Small intestine (tissue), 7 donors: ENCODE measurements around the gene IGLON5. TPM values are rescaled to one million over a fixed set of nuclear protein-coding genes. Genes with fewer than 3 reads are reported as not detected.

Experiments
- DNase-seq, 2 donors: peaks; one replicate each; pipeline versions ENCODE4 v3.0.0 to v3.0.0-alpha.2; 2013
- FAIRE-seq: peaks from 2 replicates; lab custom pipeline; 2012; peaks lifted over from hg19 to GRCh38; lab: Jason Lieb, UNC
- H3K27ac ChIP-seq, 3 donors: one replicate each; pipeline ENCODE4 v1.5.1; 2013; ENCODE audit warnings: low read length in 2 of 3, mild to moderate bottlenecking in 2 of 3, control low read depth in 1 of 3, inconsistent platforms in 1 of 3, low read depth in 1 of 3, moderate library complexity in 1 of 3
- H3K27me3 ChIP-seq, 3 donors: one replicate each; pipeline ENCODE4 v1.6.1; 2013; ENCODE audit warnings: low read length in 3 of 3, inconsistent platforms in 1 of 3; ENCODE audit not compliant: control insufficient read depth in 3 of 3, insufficient read depth in 3 of 3
- H3K36me3 ChIP-seq, 3 donors: one replicate each; pipeline ENCODE4 v1.6.1; 2013; ENCODE audit warnings: low read length in 3 of 3, inconsistent platforms in 1 of 3, low read depth in 1 of 3, mild to moderate bottlenecking in 1 of 3, moderate library complexity in 1 of 3; ENCODE audit not compliant: control insufficient read depth in 3 of 3, insufficient read depth in 2 of 3
- H3K4me1 ChIP-seq, 3 donors: one replicate each; pipeline ENCODE4 v1.6.1; 2013; ENCODE audit warnings: low read length in 2 of 3, inconsistent platforms in 1 of 3, low read depth in 1 of 3, mild to moderate bottlenecking in 1 of 3, moderate library complexity in 1 of 3; ENCODE audit not compliant: control insufficient read depth in 3 of 3, insufficient read depth in 2 of 3
- H3K4me3 ChIP-seq, 3 donors: one replicate each; pipeline ENCODE4 v1.5.1; 2013; ENCODE audit warnings: low read length in 3 of 3, control low read depth in 1 of 3, inconsistent platforms in 1 of 3, low read depth in 1 of 3, mild to moderate bottlenecking in 1 of 3, moderate library complexity in 1 of 3
- H3K9me3 ChIP-seq, 2 donors: one replicate each; pipeline ENCODE4 v1.6.1; 2013; ENCODE audit warnings: low read depth in 1 of 2, low read length in 1 of 2; ENCODE audit not compliant: control insufficient read depth in 2 of 2, insufficient read depth in 1 of 2
- WGBS, 3 donors: extraction: QIAGEN DNeasy Blood & Tissue Kit; methylation state at CpG; one replicate each; pipeline ENCODE4 v1.1.7; 2013; 5-methylcytosine and 5-hydroxymethylcytosine counted together
- polyA plus RNA-seq, 4 donors: library from polyadenylated mRNA; stranded (reverse) in 3 of 4; unstranded in 1 of 4; fragments of 200-250 nt in 3 of 4; fragments of 120-200 nt in 1 of 4; gene quantifications; one replicate each; pipeline versions ENCODE4 v1.2.1 to v1.2.3, GENCODE V29; 2013
- donor health status: healthy with polysubstance abuse.
- donor health status: control.
- donor health status: control.
- donor health status: Bipolar disorder and iron deficiency.
- donor health status: healthy.

IGLON5 gene
- polyA plus RNA-seq, 4 donors = 1.1 to 1.3 TPM; not detected in 2

GRCh38 chr19:51338563-51339312 is 27.3 kb downstream of the IGLON5 start:
- peaks cover 0 to 6% (median 5%) of the 10 kb centered on the region in 3 donors for H3K4me1 ChIP-seq
- peaks cover 0 to 3% (median 0%) of the 10 kb centered on the region in 3 donors for H3K27me3 ChIP-seq
- 2 to 4% (median 4%) methylated on average over 29 to 43 of the region's 43 CpGs for WGBS, 3 donors
- peak overlapping the region; percentile 52 to 71 (median 55) for H3K4me3 ChIP-seq
- DNase-seq = peak; percentile 86 to 95
- H3K36me3 ChIP-seq = peaks cover 0 to under 1% (median 0%) of the 10 kb centered on the region in 3 donors
- H3K9me3 ChIP-seq = no peaks in the 10 kb centered on the region
- no peak for FAIRE-seq
- peak overlapping the region; percentile 71 to 73 (median 73) for H3K27ac ChIP-seq

GRCh38 chr19:51339313-51339686 is 27.9 kb downstream of the IGLON5 start:
- Histone ChIP-seq H3K27me3 (peaks cover 0 to 3% (median 0%) of the 10 kb centered on the region in 3 donors), H3K4me1 (peaks cover 0 to 6% (median 5%) of the 10 kb centered on the region in 3 donors), H3K9me3 (no peaks in the 10 kb centered on the region), H3K4me3 (peak overlapping the region; percentile 52 to 71 (median 55)), H3K27ac (peak overlapping the region; percentile 71 to 73 (median 73)), H3K36me3 (peaks cover 0 to 5% (median 0%) of the 10 kb centered on the region in 3 donors)
- FAIRE-seq (no peak), DNase-seq (no peak)
- 0 to 2% (median 0%) methylated on average over 10 of the region's 10 CpGs for WGBS, 3 donors

GRCh38 chr19:51339687-51340656 is 28.5 kb downstream of the IGLON5 start:
- Histone ChIP-seq H3K9me3 (no peaks in the 10 kb centered on the region), H3K27ac (peak overlapping the region; percentile 71 to 84 (median 73)), H3K36me3 (peaks cover 0 to 9% (median 0%) of the 10 kb centered on the region in 3 donors), H3K4me1 (peaks cover 0 to 6% (median 5%) of the 10 kb centered on the region in 3 donors), H3K27me3 (peaks cover 0 to 3% (median 0%) of the 10 kb centered on the region in 3 donors), H3K4me3 (peak overlapping the region; percentile 33 to 71 (median 52))
- FAIRE-seq = no peak
- peak; percentile 98 for DNase-seq
- 1 to 2% (median 1%) methylated on average over 78 to 107 of the region's 107 CpGs for WGBS, 3 donors

- Histone ChIP-seq H3K27me3 (peaks cover 0 to 3% (median 0%) of the 10 kb centered on the region in 3 donors), H3K36me3 (peaks cover 0 to 20% (median 0%) of the 10 kb centered on the region in 3 donors), H3K4me1 (peaks cover 0 to 6% (median 5%) of the 10 kb centered on the region in 3 donors), H3K27ac (no peak overlapping the region), H3K4me3 (no peak overlapping the region), H3K9me3 (no peaks in the 10 kb centered on the region)
- FAIRE-seq (no peak), DNase-seq (no peak)
- 89 to 94% (median 93%) methylated on average over 18 of the region's 18 CpGs for WGBS, 3 donors
Measured at GRCh38 chr19:51341066-51341465, 29.6 kb downstream of the IGLON5 start.

GRCh38 chr19:51341976-51342580 is 30.6 kb downstream of the IGLON5 start, which contains the start of gene VSIG10L:
VSIG10L (minus strand) TSS chr19:51342139; CDS start chr19:51342124, 15 bp downstream.
- Histone ChIP-seq H3K4me1 (peaks cover 0 to 6% (median 5%) of the 10 kb centered on the region in 3 donors), H3K36me3 (peaks cover 0 to 29% (median 0%) of the 10 kb centered on the region in 3 donors), H3K27me3 (peaks cover 0 to 3% (median 0%) of the 10 kb centered on the region in 3 donors), H3K4me3 (no peak within 1 kb of the TSS), H3K27ac (no peak within 1 kb of the TSS), H3K9me3 (no peaks in the 10 kb centered on the region)
- DNase-seq (no peak), FAIRE-seq (no peak)
- WGBS, 3 donors = 37 to 45% (median 38%) methylated on average over 3 of the region's 3 CpGs

GRCh38 chr19:51342631-51343569 is 31.5 kb downstream of the IGLON5 start:
- 47 to 56% (median 51%) methylated on average over 9 of the region's 9 CpGs for WGBS, 3 donors
- Histone ChIP-seq H3K27me3 (peaks cover 0 to 3% (median 0%) of the 10 kb centered on the region in 3 donors), H3K9me3 (no peaks in the 10 kb centered on the region), H3K27ac (no peak overlapping the region), H3K36me3 (peaks cover 0 to 36% (median 0%) of the 10 kb centered on the region in 3 donors), H3K4me1 (peaks cover 0 to 6% (median 5%) of the 10 kb centered on the region in 3 donors), H3K4me3 (no peak overlapping the region)
- no peak for DNase-seq
- FAIRE-seq = no peak

GRCh38 chr19:51345076-51345620 is 33.7 kb downstream of the IGLON5 start:
- Histone ChIP-seq H3K27me3 (peaks cover 0 to 3% (median 0%) of the 10 kb centered on the region in 3 donors), H3K4me1 (peaks cover 0 to 4% (median 2%) of the 10 kb centered on the region in 3 donors), H3K9me3 (no peaks in the 10 kb centered on the region), H3K27ac (no peak overlapping the region), H3K36me3 (peaks cover 0 to 48% (median 0%) of the 10 kb centered on the region in 3 donors), H3K4me3 (no peak overlapping the region)
- FAIRE-seq (no peak), DNase-seq (no peak)
- 84 to 97% (median 94%) methylated on average over 6 to 9 of the region's 9 CpGs for WGBS, 3 donors
